ENCODE measurements around the gene MMP24. TPM values are rescaled to one million over a fixed set of nuclear protein-coding genes. Genes with fewer than 3 reads are reported as not detected.
"Not testable (repeated sequence)": the region's sequence is repeated elsewhere in the genome, so short reads cannot be mapped to it uniquely, and the experiment has no call there.

MMP24 gene
- 0.99 to 1.3 TPM (median 1.1 TPM) in 3 replicates for total RNA-seq

DNA sequence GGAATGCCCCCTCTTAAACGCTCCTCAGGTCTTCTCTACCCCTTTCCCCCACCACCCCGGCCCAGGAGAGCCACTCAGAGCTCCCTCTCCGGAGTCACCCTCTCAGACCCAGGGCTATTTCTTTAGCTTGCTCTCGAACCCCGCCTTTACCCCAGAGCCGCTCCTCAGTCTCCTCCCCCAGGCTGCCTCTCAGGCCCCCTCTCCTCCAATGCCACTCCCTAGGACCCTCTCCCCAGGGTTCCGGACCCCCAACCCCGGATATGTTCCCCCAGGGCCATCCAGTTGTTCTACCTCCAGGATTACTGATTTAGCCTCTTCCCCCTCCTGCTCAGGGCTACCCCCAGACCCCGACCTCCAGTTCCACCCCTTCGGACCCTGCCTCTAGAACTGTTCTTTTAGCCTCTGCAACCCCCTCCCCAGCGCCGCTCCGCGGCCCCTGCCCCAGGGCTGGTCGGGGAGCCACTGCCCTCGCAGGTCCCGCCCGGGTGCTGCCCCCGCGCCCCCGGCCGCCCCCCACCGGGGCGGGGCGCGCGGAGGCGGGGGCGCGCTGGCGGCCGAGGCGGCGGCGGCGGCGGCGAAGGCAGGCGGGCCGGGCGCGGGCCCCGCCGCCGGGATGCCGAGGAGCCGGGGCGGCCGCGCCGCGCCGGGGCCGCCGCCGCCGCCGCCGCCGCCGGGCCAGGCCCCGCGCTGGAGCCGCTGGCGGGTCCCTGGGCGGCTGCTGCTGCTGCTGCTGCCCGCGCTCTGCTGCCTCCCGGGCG is at the start of gene MMP24:
Gene MMP24, plus strand, starts transcription at position 565 of the 758 bp plus-strand sequence. Its CDS starts 49 bp downstream, at position 614.
- Mint-ChIP-seq H3K4me3 (peak within 1 kb of the TSS; percentile 62), H3K9me3 (no peaks in the 10 kb centered on the region), H3K27me3 (ENCODE audit: low read depth) (peaks cover 64% of the 10 kb centered on the region), H3K27ac (no peak within 1 kb of the TSS), H3K36me3 (no peaks in the 10 kb centered on the region), H3K4me1 (peaks cover 4% of the 10 kb centered on the region)
- no peak for DNase-seq (ENCODE audit: low spot score in 2 of 2, unreplicated experiment in 2 of 2)
- TF ChIP-seq, protein P1, sequence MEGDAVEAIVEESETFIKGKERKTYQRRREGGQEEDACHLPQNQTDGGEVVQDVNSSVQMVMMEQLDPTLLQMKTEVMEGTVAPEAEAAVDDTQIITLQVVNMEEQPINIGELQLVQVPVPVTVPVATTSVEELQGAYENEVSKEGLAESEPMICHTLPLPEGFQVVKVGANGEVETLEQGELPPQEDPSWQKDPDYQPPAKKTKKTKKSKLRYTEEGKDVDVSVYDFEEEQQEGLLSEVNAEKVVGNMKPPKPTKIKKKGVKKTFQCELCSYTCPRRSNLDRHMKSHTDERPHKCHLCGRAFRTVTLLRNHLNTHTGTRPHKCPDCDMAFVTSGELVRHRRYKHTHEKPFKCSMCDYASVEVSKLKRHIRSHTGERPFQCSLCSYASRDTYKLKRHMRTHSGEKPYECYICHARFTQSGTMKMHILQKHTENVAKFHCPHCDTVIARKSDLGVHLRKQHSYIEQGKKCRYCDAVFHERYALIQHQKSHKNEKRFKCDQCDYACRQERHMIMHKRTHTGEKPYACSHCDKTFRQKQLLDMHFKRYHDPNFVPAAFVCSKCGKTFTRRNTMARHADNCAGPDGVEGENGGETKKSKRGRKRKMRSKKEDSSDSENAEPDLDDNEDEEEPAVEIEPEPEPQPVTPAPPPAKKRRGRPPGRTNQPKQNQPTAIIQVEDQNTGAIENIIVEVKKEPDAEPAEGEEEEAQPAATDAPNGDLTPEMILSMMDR (IDR thresholded peaks at IDR 0.05; ENCODE audit: unreplicated experiment) = no peak

GRCh38 chr20:35179292-35180212 is 46.9 kb upstream of the MMP24 start:
- H3K27ac Mint-ChIP-seq = no peak overlapping the region
- H3K9me3 Mint-ChIP-seq = peaks cover under 1% of the 10 kb centered on the region
- no peaks in the 10 kb centered on the region for H3K27me3 Mint-ChIP-seq (ENCODE audit: low read depth)
- no peaks in the 10 kb centered on the region for H3K4me1 Mint-ChIP-seq
- peaks cover 3% of the 10 kb centered on the region for H3K36me3 Mint-ChIP-seq
- H3K4me3 Mint-ChIP-seq = no peak overlapping the region
- DNase-seq (ENCODE audit: low spot score in 2 of 2, unreplicated experiment in 2 of 2) = no peak
- TF ChIP-seq, protein P1 (IDR thresholded peaks at IDR 0.05; ENCODE audit: unreplicated experiment) = no peak

DNA sequence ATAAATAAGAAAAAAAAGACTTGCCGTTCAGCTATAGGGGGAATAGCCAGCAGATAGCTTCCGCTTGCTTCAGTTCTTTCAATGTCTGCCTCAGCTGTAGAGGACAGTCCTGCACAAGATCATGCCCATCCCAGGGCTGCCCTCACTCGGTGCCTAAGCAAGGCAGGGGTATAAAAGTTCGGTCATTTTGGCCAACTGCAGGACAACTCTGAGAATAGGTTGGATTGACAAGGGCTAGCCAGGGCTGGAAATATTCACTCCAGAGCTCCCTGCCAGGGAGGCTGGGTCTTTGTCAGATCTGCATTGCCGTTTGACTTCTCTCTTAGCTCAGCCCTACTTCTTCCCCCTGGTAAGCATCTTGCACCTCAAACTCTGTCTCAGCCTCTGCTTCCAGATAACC is 46.2 kb upstream of the MMP24 start:
- TF ChIP-seq, protein P1 (IDR thresholded peaks at IDR 0.05; ENCODE audit: unreplicated experiment) = no peak
- H3K4me1 Mint-ChIP-seq = no peaks in the 10 kb centered on the region
- H3K4me3 Mint-ChIP-seq = no peak overlapping the region
- no peak overlapping the region for H3K27ac Mint-ChIP-seq
- peaks cover 3% of the 10 kb centered on the region for H3K36me3 Mint-ChIP-seq
- H3K9me3 Mint-ChIP-seq = peaks cover 8% of the 10 kb centered on the region
- DNase-seq (ENCODE audit: low spot score in 2 of 2, unreplicated experiment in 2 of 2) = no peak
- no peaks in the 10 kb centered on the region for H3K27me3 Mint-ChIP-seq (ENCODE audit: low read depth)

GRCh38 chr20:35181731-35182130 is 44.8 kb upstream of the MMP24 start:
- DNase-seq (ENCODE audit: low spot score in 2 of 2, unreplicated experiment in 2 of 2) = no peak
- Mint-ChIP-seq H3K4me1 (no peaks in the 10 kb centered on the region), H3K9me3 (peaks cover 12% of the 10 kb centered on the region), H3K4me3 (no peak overlapping the region), H3K36me3 (peaks cover 3% of the 10 kb centered on the region), H3K27me3 (ENCODE audit: low read depth) (no peaks in the 10 kb centered on the region), H3K27ac (no peak overlapping the region)
- TF ChIP-seq, protein P1 (IDR thresholded peaks at IDR 0.05; ENCODE audit: unreplicated experiment) = no peak

GRCh38 chr20:35186691-35187289 is 39.7 kb upstream of the MMP24 start:
- H3K4me1 Mint-ChIP-seq; DNase-seq (ENCODE audit: low spot score in 2 of 2, unreplicated experiment in 2 of 2); H3K27me3 Mint-ChIP-seq (ENCODE audit: low read depth); H3K4me3 Mint-ChIP-seq; H3K27ac Mint-ChIP-seq; H3K36me3 Mint-ChIP-seq: not testable (repeated sequence)
- H3K9me3 Mint-ChIP-seq = peaks cover 20% of the 10 kb centered on the region
